Measurements from ENCODE around the gene DNM3.
A peak's percentile ranks its signal among the peaks of the same experiment; 100 is the strongest.
"Not testable (repeated sequence)": the region's sequence is repeated elsewhere in the genome, so short reads cannot be mapped to it uniquely, and the experiment has no call there.

The DNM3 gene

DNA sequence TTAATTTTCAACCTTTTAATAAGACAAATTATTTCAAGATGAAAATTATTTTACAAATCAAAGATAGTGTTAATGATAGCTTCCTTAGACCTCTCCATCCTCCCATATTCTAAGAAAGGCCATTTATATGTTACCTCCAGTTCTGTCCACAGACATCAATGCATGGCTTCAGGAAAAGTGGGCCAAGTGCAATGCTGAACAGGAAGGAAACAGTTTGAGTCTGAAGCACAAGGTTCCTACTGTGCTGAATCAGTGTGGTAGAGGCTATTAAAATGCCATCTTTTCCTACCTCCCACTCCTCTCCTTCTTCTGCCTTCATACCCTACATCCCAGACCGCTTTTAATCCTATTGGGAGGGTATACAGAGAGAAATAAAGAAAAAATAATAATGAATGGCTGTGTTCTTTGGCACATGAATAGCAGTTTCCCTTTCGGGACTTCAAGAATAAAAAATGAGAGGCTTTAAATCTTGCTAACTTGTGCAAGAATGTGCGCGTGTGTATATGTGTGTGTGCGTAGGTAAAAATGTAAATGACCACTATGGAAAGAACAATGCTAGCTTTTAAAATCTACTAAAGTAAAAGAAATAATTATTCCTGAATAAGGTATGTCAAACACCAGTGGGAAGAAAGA lies 516.6 kb downstream of the DNM3 start:
- H3K4me3 ChIP-seq (ENCODE audit: low read depth, low read length) = peak overlapping the region; percentile 30
- peak; percentile 51 for DNase-seq (ENCODE audit: low read depth)
- no peak for TF ChIP-seq CTCF (IDR thresholded peaks at IDR 0.05; ENCODE audit: insufficient read depth, low read depth, low read length, missing control alignments)

GRCh38 chr1:172359491-172359999 lies 518.2 kb downstream of the DNM3 start:
- DNase-seq (ENCODE audit: low read depth) = no peak
- peak overlapping the region; percentile 14; the same call in 1 of the 2 replicates for H3K4me3 ChIP-seq (ENCODE audit: low read depth, low read length)
- no peak for TF ChIP-seq CTCF (IDR thresholded peaks at IDR 0.05; ENCODE audit: insufficient read depth, low read depth, low read length, missing control alignments)

- TF ChIP-seq CTCF (IDR thresholded peaks at IDR 0.05; ENCODE audit: insufficient read depth, low read depth, low read length, missing control alignments) = no peak
- no peak overlapping the region for H3K4me3 ChIP-seq (ENCODE audit: low read depth, low read length)
- DNase-seq (ENCODE audit: low read depth) = no peak
Observed at GRCh38 chr1:172360511-172360910, 519.2 kb downstream of the DNM3 start.

- DNase-seq (ENCODE audit: low read depth) = peak; percentile 83
- no peak for TF ChIP-seq CTCF (IDR thresholded peaks at IDR 0.05; ENCODE audit: insufficient read depth, low read depth, low read length, missing control alignments)
Observed at GRCh38 chr1:172360985-172361384, 519.7 kb downstream of the DNM3 start.

GRCh38 chr1:172363852-172364251 lies 522.6 kb downstream of the DNM3 start:
- TF ChIP-seq CTCF (IDR thresholded peaks at IDR 0.05; ENCODE audit: insufficient read depth, low read depth, low read length, missing control alignments) = no peak
- no peak for DNase-seq (ENCODE audit: low read depth)
- no peak overlapping the region for H3K4me3 ChIP-seq (ENCODE audit: low read depth, low read length)

More at GRCh38 chr1:172360985-172361384, 519.7 kb downstream of the DNM3 start:
- peak overlapping the region; percentile 23; the same call in 1 of the 2 replicates for H3K4me3 ChIP-seq (ENCODE audit: low read depth, low read length)

- not testable (repeated sequence) for DNase-seq (ENCODE audit: low read depth); H3K4me3 ChIP-seq (ENCODE audit: low read depth, low read length)
Observed at GRCh38 chr1:172371646-172372045, 530.3 kb downstream of the DNM3 start.

DNA sequence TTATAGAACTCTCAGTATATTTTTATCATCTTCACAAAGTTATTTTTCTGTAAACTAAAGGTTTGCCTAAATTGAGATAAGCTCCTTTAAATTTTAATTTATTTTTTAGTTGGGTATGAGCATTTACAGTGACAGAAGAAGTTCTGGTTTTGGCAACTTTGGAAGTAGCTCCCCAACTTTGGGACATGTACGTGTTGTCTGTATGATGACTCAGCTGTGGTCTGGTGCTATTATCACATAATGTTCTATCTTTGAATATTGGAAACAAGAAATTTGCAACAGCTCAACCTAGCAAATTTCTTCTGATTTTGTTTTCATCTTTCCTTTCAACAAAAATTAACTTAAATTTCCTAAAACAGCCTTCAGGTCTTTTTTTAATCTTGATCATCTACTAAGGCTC lies 532.6 kb downstream of the DNM3 start:
- TF ChIP-seq CTCF (IDR thresholded peaks at IDR 0.05; ENCODE audit: insufficient read depth, low read depth, low read length, missing control alignments) = no peak
- no peak overlapping the region for H3K4me3 ChIP-seq (ENCODE audit: low read depth, low read length)
- DNase-seq (ENCODE audit: low read depth) = no peak
